ENCODE data around the gene RCSD1.
A peak's percentile ranks its signal among the peaks of the same experiment; 100 is the strongest.

Gene RCSD1

DNA sequence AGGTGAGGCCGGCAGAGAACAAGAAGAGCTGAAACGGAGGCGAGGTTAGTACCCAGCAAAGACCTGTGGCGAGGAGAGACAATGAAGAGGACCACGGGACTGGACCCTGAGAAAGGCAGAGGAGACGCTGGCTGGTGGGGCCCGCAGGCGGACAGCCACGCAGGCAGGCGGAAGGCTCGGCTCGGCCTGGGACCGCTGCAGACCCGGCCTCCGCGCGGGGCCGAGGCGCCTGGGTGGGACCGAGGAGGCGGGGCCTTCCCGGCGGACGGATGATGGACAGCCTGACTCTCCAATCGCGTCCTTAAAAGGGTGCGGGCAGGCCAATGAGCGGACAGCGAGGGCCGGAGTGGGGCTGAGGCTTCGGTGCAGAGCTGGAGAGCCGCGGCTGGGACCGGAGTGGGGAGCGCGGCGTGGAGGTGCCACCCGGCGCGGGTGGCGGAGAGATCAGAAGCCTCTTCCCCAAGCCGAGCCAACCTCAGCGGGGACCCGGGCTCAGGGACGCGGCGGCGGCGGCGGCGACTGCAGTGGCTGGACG, 91.7 kb downstream of the RCSD1 start, which contains the start of gene MPZL1:
MPZL1 (plus strand) TSS at position 366 of the 535 bp plus-strand sequence. CDS start 170 bp downstream, outside the sequence.
- H3F3A ChIP-seq (ENCODE audit: insufficient read depth, low read length) = 0 out of 2 replicates have a peak, but pooled peaks cover 4% of the 10 kb centered on the region
- peak within 1 kb of the TSS; percentile 70 for H3K9ac ChIP-seq (ENCODE audit: low read length)
- H3K79me2 ChIP-seq (ENCODE audit: insufficient read depth, low read length) = peaks cover 35% of the 10 kb centered on the region
- H3K9me3 ChIP-seq (ENCODE audit: low read length) = no peaks in the 10 kb centered on the region
- no peaks in the 10 kb centered on the region for H4K20me1 ChIP-seq (ENCODE audit: insufficient read depth, low read length)
- peak within 1 kb of the TSS; percentile 51 for H2AFZ ChIP-seq (ENCODE audit: low read length)
- no peaks in the 10 kb centered on the region for H3K9me2 ChIP-seq (ENCODE audit: low read depth, low read length)
- no peak for TF ChIP-seq EZH2 (IDR thresholded peaks at IDR 0.05; ENCODE audit: borderline replicate concordance, low read length)
- TF ChIP-seq, protein P1, sequence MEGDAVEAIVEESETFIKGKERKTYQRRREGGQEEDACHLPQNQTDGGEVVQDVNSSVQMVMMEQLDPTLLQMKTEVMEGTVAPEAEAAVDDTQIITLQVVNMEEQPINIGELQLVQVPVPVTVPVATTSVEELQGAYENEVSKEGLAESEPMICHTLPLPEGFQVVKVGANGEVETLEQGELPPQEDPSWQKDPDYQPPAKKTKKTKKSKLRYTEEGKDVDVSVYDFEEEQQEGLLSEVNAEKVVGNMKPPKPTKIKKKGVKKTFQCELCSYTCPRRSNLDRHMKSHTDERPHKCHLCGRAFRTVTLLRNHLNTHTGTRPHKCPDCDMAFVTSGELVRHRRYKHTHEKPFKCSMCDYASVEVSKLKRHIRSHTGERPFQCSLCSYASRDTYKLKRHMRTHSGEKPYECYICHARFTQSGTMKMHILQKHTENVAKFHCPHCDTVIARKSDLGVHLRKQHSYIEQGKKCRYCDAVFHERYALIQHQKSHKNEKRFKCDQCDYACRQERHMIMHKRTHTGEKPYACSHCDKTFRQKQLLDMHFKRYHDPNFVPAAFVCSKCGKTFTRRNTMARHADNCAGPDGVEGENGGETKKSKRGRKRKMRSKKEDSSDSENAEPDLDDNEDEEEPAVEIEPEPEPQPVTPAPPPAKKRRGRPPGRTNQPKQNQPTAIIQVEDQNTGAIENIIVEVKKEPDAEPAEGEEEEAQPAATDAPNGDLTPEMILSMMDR (IDR thresholded peaks at IDR 0.05; ENCODE audit: low read length) = no peak
- H3K4me1 ChIP-seq (ENCODE audit: insufficient read depth, low read length, severe bottlenecking) = peaks cover 78% of the 10 kb centered on the region
- no peaks in the 10 kb centered on the region for H3K27me3 ChIP-seq (ENCODE audit: insufficient read depth, low read length)
- peak within 1 kb of the TSS; percentile 78 for H3K4me3 ChIP-seq (ENCODE audit: low read depth, low read length, poor library complexity, severe bottlenecking)
- no peaks in the 10 kb centered on the region for H3K36me3 ChIP-seq (ENCODE audit: insufficient read depth, low read length)
- peak within 1 kb of the TSS; percentile 88 for H3K27ac ChIP-seq (ENCODE audit: low read depth, low read length, poor library complexity, severe bottlenecking)
- peak within 1 kb of the TSS; percentile 95 for H3K4me2 ChIP-seq (ENCODE audit: low read length)

GRCh38 chr1:167722152-167722869, 92.3 kb downstream of the RCSD1 start:
- Histone ChIP-seq H3K79me2 (ENCODE audit: insufficient read depth, low read length) (peaks cover 41% of the 10 kb centered on the region), H3K9me3 (ENCODE audit: low read length) (no peaks in the 10 kb centered on the region), H3K4me1 (ENCODE audit: insufficient read depth, low read length, severe bottlenecking) (peaks cover 71% of the 10 kb centered on the region), H3K9ac (ENCODE audit: low read length) (peak overlapping the region; percentile 70), H2AFZ (ENCODE audit: low read length) (no peak overlapping the region), H3K9me2 (ENCODE audit: low read depth, low read length) (no peaks in the 10 kb centered on the region), H3K27ac (ENCODE audit: low read depth, low read length, poor library complexity, severe bottlenecking) (peak overlapping the region; percentile 21), H3K4me2 (ENCODE audit: low read length) (peak overlapping the region; percentile 95), H3K4me3 (ENCODE audit: low read depth, low read length, poor library complexity, severe bottlenecking) (peak overlapping the region; percentile 78), H3K36me3 (ENCODE audit: insufficient read depth, low read length) (no peaks in the 10 kb centered on the region), H3K27me3 (ENCODE audit: insufficient read depth, low read length) (no peaks in the 10 kb centered on the region), H3F3A (ENCODE audit: insufficient read depth, low read length) (no peaks in the 10 kb centered on the region), H4K20me1 (ENCODE audit: insufficient read depth, low read length) (no peaks in the 10 kb centered on the region)
- no peak for TF ChIP-seq EZH2 (IDR thresholded peaks at IDR 0.05; ENCODE audit: borderline replicate concordance, low read length)
- TF ChIP-seq, protein P1 (IDR thresholded peaks at IDR 0.05; ENCODE audit: low read length) = no peak

DNA sequence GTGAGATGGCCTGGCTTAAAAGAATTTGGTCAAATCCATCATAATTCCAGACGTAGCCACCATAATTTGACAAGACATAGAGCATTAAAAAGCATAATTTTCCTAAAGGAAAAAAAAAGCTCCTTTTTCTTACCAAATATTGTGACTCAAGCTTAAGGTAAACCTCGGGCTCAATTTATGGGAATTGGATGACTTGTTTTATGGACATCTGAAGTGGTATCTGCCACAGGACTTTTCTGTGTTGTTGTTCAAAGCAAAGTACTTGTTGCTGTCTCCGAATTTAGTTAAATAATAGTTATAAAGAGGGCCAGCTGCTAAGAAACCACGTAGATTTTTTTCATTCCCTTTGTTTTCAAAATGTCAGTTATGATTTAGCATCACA, 92.8 kb downstream of the RCSD1 start:
- Histone ChIP-seq H3F3A (ENCODE audit: insufficient read depth, low read length) (no peaks in the 10 kb centered on the region), H3K27me3 (ENCODE audit: insufficient read depth, low read length) (no peaks in the 10 kb centered on the region), H3K4me2 (ENCODE audit: low read length) (peak overlapping the region; percentile 95), H3K9me2 (ENCODE audit: low read depth, low read length) (no peaks in the 10 kb centered on the region), H3K27ac (ENCODE audit: low read depth, low read length, poor library complexity, severe bottlenecking) (peak overlapping the region; percentile 21), H3K36me3 (ENCODE audit: insufficient read depth, low read length) (no peaks in the 10 kb centered on the region), H3K4me1 (ENCODE audit: insufficient read depth, low read length, severe bottlenecking) (peaks cover 70% of the 10 kb centered on the region), H3K9me3 (ENCODE audit: low read length) (no peaks in the 10 kb centered on the region), H4K20me1 (ENCODE audit: insufficient read depth, low read length) (no peaks in the 10 kb centered on the region), H2AFZ (ENCODE audit: low read length) (no peak overlapping the region), H3K9ac (ENCODE audit: low read length) (peak overlapping the region; percentile 70), H3K4me3 (ENCODE audit: low read depth, low read length, poor library complexity, severe bottlenecking) (peak overlapping the region; percentile 78), H3K79me2 (ENCODE audit: insufficient read depth, low read length) (peaks cover 45% of the 10 kb centered on the region)
- TF ChIP-seq, protein P1 (IDR thresholded peaks at IDR 0.05; ENCODE audit: low read length) = no peak
- no peak for TF ChIP-seq EZH2 (IDR thresholded peaks at IDR 0.05; ENCODE audit: borderline replicate concordance, low read length)

Measured in OCI-LY1 (cell line).